ENCODE data around the gene NCOR1. TPM values are rescaled to one million over a fixed set of nuclear protein-coding genes. Genes with fewer than 3 reads are reported as not detected.
A peak's percentile ranks its signal among the peaks of the same experiment; 100 is the strongest.

Gene NCOR1
- total and polyA plus RNA-seq, 2 of the 13 experiments (the other 11 are each of a cell fraction or from before 2014, with no cell fraction given), result 57.0 to 71.7 TPM

GRCh38 chr17:16215002-16215272, 397 bp downstream of the NCOR1 start (continued):
- 0 out of 2 replicates have a peak, but pooled peaks have one; percentile 15 for TF ChIP-seq ZNF589 (CRISPR knock-in tag; conservative IDR thresholded peaks at IDR 0.05)
- TF ChIP-seq CREBL2 (CRISPR knock-in tag; IDR thresholded peaks at IDR 0.05; ENCODE audit: borderline replicate concordance), result no peak
- no peak for TF ChIP-seq TCF7 (IDR thresholded peaks at IDR 0.05; ENCODE audit: low read depth)

- Histone ChIP-seq H3K4me1 (ENCODE audit: insufficient read depth, low read length) (peaks cover 39% of the 10 kb centered on the region), H3K79me2 (ENCODE audit: insufficient read depth, low read length) (peaks cover 88% of the 10 kb centered on the region), H3K4me3 (replicated peaks in 1 of 3; ENCODE audit: insufficient read depth in 1 of 3, low read depth in 2 of 3, low read length in 3 of 3) (peak overlapping the region; percentile 84 to 91 (median 88)), H3K4me2 (ENCODE audit: low read depth, low read length) (peak overlapping the region; percentile 82), H3K36me3 (replicated peaks in 1 of 2; ENCODE audit: control insufficient read depth in 1 of 2, insufficient read depth in 2 of 2, low read length in 2 of 2) (no peaks in the 10 kb centered on the region), H3K9ac (ENCODE audit: insufficient read depth, low read depth, low read length) (peak overlapping the region; percentile 92), H3K27ac (ENCODE audit: extremely low read length, insufficient read depth, low read length) (peak overlapping the region; percentile 99), H3K9me3 (ENCODE audit: low read length) (no peaks in the 10 kb centered on the region), H3K27me3 (ENCODE audit: control insufficient read depth in 1 of 2, insufficient read depth in 2 of 2, low read length in 2 of 2) (no peaks in the 10 kb centered on the region; a peak in 1 of 5 replicates), H2AFZ (ENCODE audit: low read length) (no peak overlapping the region), H4K20me1 (ENCODE audit: insufficient read depth, low read length) (peaks cover 23% of the 10 kb centered on the region; the same call in 1 of the 2 replicates)
- TF ChIP-seq ARID2 (CRISPR knock-in tag; IDR thresholded peaks at IDR 0.05; ENCODE audit: borderline replicate concordance) (0 out of 2 replicates have a peak, but pooled peaks have one; percentile 1), ZNF382 (CRISPR knock-in tag; IDR thresholded peaks at IDR 0.05; ENCODE audit: borderline replicate concordance) (no peak), SP2 (CRISPR knock-in tag; IDR thresholded peaks at IDR 0.05) (no peak), ZNF816 (CRISPR knock-in tag; IDR thresholded peaks at IDR 0.05; ENCODE audit: borderline replicate concordance) (no peak), TFE3 (CRISPR knock-in tag; IDR thresholded peaks at IDR 0.05) (0 out of 2 replicates have a peak, but pooled peaks have one; percentile 2), ZNF24 (IDR thresholded peaks at IDR 0.05) (peak; percentile 69; the same call in 1 of the 2 replicates), CHD2 (IDR thresholded peaks at IDR 0.05; ENCODE audit: low read depth, low read length) (no peak), ZNF414 (CRISPR knock-in tag; IDR thresholded peaks at IDR 0.05) (0 out of 2 replicates have a peak, but pooled peaks have one; percentile 24), ZNF883 (CRISPR knock-in tag; IDR thresholded peaks at IDR 0.05; ENCODE audit: not compliant biosample characterization) (no peak), TCF7 (IDR thresholded peaks at IDR 0.05; ENCODE audit: low read depth) (no peak), HDAC1 (CRISPR knock-in tag; IDR thresholded peaks at IDR 0.05) (peak; percentile 35; the same call in 1 of the 2 replicates), ZKSCAN5 (CRISPR knock-in tag; IDR thresholded peaks at IDR 0.05) (no peak), ZSCAN30 (CRISPR knock-in tag; IDR thresholded peaks at IDR 0.05) (no peak; the same call in 1 of the 2 replicates), ZSCAN25 (CRISPR knock-in tag; IDR thresholded peaks at IDR 0.05) (no peak)
- DNase-seq (ENCODE audit: low spot score), result no peak
- no peak; the same call in 2 of the 3 replicates for ATAC-seq
- POLR2A ChIA-PET, result interaction anchor here (1.0 to 6.3 kb wide), 8 partner anchors 8 to 138 kb away, joined by 3 to 77 read pairs (median 10); partner anchors contain the start of gene CENPV
- intact Hi-C loops (cut with micrococcal nuclease; ENCODE audit: unreplicated experiment) (loop anchor here (1.0 to 5.0 kb wide), 2 partner anchors 72 to 138 kb away; partner anchors contain the start of gene CENPV), in situ Hi-C loops (cut with HindIII; ENCODE audit: extremely low pct_ligation_motif_present, low pct_unique_long_range_greater_than_20kb) (no loop called here)
- no peak for FAIRE-seq
- CTCF ChIA-PET (ENCODE audit: low intra/inter-chr PET ratio, low total read pairs), result no interaction called here
- 2% methylated on average over 16 of the region's 16 CpGs for WGBS (ENCODE audit: low lambda C conversion rate)
- no TSS peak for BruUV-seq (replicated peaks)
These were observed 938 bp downstream of the NCOR1 start for GRCh38 chr17:16214190-16215001.
